Measurements from ENCODE around the gene TMED10. TPM values are rescaled to one million over a fixed set of nuclear protein-coding genes. Genes with fewer than 3 reads are reported as not detected.

Gene TMED10
- 155 TPM for total RNA-seq

DNA sequence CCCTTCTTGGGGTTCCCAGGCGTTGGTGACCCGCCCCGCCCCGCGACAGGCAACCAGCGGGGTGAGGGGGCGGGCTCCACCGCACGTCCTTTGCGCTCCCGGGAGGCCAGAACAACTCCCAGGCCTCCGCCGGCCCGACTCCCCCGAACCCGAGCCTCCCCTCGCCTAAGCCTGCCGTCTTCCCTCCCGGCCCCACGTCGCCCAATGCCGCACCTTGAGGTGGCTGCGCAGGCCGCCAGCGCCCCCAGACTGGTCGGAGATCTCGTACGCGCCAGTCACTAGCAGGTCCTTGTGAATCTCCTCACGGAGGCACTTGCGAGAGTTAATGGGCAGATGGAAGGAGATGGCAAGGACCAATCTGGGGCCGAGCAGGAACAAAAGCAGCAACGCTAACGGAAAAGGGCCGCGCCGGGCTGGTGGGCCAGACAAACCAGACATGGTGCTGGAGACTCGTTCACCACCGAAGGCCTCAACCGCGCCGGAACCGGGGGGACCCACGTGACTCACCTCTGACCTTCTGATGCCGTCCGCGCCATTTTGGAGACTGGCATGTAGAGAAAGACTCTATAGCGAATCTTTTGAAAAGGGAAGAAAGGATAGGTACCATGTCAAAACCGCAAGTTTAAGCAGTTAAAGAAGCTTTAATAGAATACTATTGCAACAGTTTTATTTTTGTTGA lies at the start of gene TMED10:
Gene TMED10, minus strand, starts transcription at position 471 of the 679 bp plus-strand sequence. Its CDS starts 33 bp downstream, at position 438.

DNA sequence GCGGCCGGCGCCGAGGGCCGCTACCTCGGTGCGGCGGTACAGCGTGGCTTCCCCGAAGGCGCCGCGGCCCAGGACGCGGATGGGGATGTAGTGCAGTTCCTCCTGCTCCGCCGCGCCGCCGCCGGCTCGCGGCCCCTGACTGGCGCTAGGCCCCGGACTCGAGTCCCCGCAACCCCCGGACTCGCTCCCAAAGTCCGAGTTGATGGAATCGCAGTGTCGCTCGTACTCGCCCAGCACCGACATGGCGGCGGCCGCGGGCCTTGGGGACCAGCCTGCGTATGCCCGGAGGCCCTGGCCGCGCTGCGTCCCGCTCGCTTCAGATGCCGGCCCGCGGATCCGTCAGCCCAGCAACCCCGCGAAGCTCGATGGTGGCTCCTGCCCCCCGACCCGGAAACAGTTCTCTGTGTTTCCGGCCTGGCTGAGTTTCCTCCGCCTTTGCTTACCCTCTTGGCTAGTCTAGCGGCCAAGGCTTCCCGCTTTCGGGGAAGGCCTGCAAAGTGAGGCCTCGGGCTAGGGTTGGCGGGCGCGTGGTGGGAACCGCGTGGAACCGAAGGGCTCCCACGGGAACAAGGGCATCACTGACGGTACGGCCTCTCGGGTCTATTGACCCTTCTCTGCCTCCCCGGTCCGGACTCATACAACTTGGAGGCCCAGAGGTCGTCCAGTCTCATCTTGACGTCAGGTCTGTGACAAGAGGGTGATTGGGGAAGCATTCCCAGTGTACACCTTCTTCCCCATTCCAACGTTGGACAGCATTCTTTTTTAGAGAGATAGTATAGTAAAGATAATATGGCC lies 49.5 kb downstream of the TMED10 start, which contains the start of gene NEK9:
Gene NEK9, minus strand, starts transcription at position 370 of the 795 bp plus-strand sequence. Its CDS starts 127 bp downstream, at position 243.

Small RNA genes within 50 kb of the gene (small RNA-seq; reads per million reads assigned to genes)
- gene HIF1AP1: not detected
- not detected for gene RNU4ATAC14P

Other genes starting within 250 kb of the TMED10 start
- gene PGF, start 221.0 kb downstream of the TMED10 start, total RNA-seq: 2.8 TPM
- 24.0 TPM for gene EIF2B2, start 173.7 kb downstream of the TMED10 start, total RNA-seq
- 65.0 TPM for gene MLH3, start 125.1 kb downstream of the TMED10 start, total RNA-seq
- 49.4 TPM for gene ACYP1, start 112.6 kb downstream of the TMED10 start, total RNA-seq
- gene ZC2HC1C, start 107.0 kb downstream of the TMED10 start, total RNA-seq: 6.7 TPM
- gene NEK9, start 49.6 kb downstream of the TMED10 start, total RNA-seq: 46.1 TPM
- 57.0 TPM for gene FOS, start 102.2 kb upstream of the TMED10 start, total RNA-seq